Heart left ventricle (tissue), 13 donors: Measurements from ENCODE around the gene TRMT2B.

Experiments
- CTCF ChIP-seq, 12 donors: fragments of 200-600 bp; sonication (generic) in 4 of 12; IDR thresholded peaks; one replicate each; pipeline versions ENCODE4 v1.5.0 to v1.8.0; 2018 to 2022; ENCODE audit warnings: antibody characterized with exemption in 12 of 12, mild to moderate bottlenecking in 5 of 12
- POLR2A ChIP-seq, 2 donors: fragments of 450-650 bp; IDR thresholded peaks; one replicate each; pipeline ENCODE4 v1.6.1; 2017; ENCODE audit warnings: antibody characterized with exemption in 2 of 2, mild to moderate bottlenecking in 2 of 2, moderate library complexity in 2 of 2
- donor health status: ischemic (EF 13 %, LVEDD 7.1; RV severe dilation, severe dysfunction).
- donor health status: DM: no; HTN: yes; CAD: no.
- donor health status: DM: no; HTN: no; CAD: no.
- donor health status: ischemic (EF 25% LVEDD 6.9; RV normal size, moderate dysfunction).
- donor health status: ischemic (EF 25% LVEDD 5.7; RV mildly dilated, moderate dysfunction).
- donor health status: ischemic (EF 35%, LVEDD 5.7; RV mildly dilated, moderate dysfunction).
- donor health status: nonischemic (EF 11% LVEDD 7.7; RV severe dilation, severe dysfunction).
- donor health status: DM: yes; HTN: yes; CAD: no.
- donor health status: PGD.
- donor health status: ischemic (EF 29% LVEDD 5.4; RV normal size, mild dysfunction).
- donor health status: nonischemic (EF 23%, LVEDD 6.1; RV moderate dilation, normal function).

- TF ChIP-seq CTCF (IDR thresholded peaks at IDR 0.05) (no peak), POLR2A (IDR thresholded peaks at IDR 0.05) (no peak)
Observed at GRCh38 chrX:101028562-101028961, 23.3 kb downstream of the TRMT2B start.
